ENCODE measurements around the gene PAQR4. TPM values are rescaled to one million over a fixed set of nuclear protein-coding genes. Genes with fewer than 3 reads are reported as not detected.
A peak's percentile ranks its signal among the peaks of the same experiment; 100 is the strongest.

The PAQR4 gene
- total and polyA plus RNA-seq, 2 of the 13 experiments (the other 11 are each of a cell fraction or from before 2014, with no cell fraction given): 15.9 to 24.8 TPM

GRCh38 chr16:2968738-2969544, at the start of gene PAQR4 (continued):
- TF ChIP-seq IRF2 (CRISPR knock-in tag; IDR thresholded peaks at IDR 0.05): peak; percentile 78
- TF ChIP-seq ZNF891 (CRISPR knock-in tag; IDR thresholded peaks at IDR 0.05): peak; percentile 94
- peak; percentile 98 for TF ChIP-seq HDAC1 (CRISPR knock-in tag; IDR thresholded peaks at IDR 0.05)
- TF ChIP-seq SKIL (CRISPR knock-in tag; IDR thresholded peaks at IDR 0.05; ENCODE audit: borderline replicate concordance): 0 out of 2 replicates have a peak, but pooled peaks have one; percentile 74
- TF ChIP-seq NFIB (CRISPR knock-in tag; IDR thresholded peaks at IDR 0.05; ENCODE audit: borderline replicate concordance): no peak
- TF ChIP-seq ZBTB8A (CRISPR knock-in tag; IDR thresholded peaks at IDR 0.05; ENCODE audit: borderline replicate concordance, low read depth): peak; percentile 63; the same call in 1 of the 2 replicates
- peak; percentile 85 for TF ChIP-seq ZFP91 (CRISPR knock-in tag; IDR thresholded peaks at IDR 0.05; ENCODE audit: borderline replicate concordance)
- peak; percentile 49; the same call in 1 of the 2 replicates for TF ChIP-seq RFX3 (CRISPR knock-in tag; IDR thresholded peaks at IDR 0.05)
- TF ChIP-seq LRRFIP1 (CRISPR knock-in tag; conservative IDR thresholded peaks at IDR 0.05): peak; percentile 91; the same call in 1 of the 2 replicates
- no peak for TF ChIP-seq HNRNPUL1 (IDR thresholded peaks at IDR 0.05; ENCODE audit: low read depth, low read length)
- TF ChIP-seq MLX (CRISPR knock-in tag; IDR thresholded peaks at IDR 0.05): 0 out of 2 replicates have a peak, but pooled peaks have one; percentile 44
- no peak for TF ChIP-seq TCF7 (IDR thresholded peaks at IDR 0.05; ENCODE audit: low read depth)
- no peak; the same call in 1 of the 2 replicates for TF ChIP-seq ZNF879 (CRISPR knock-in tag; IDR thresholded peaks at IDR 0.05)
- TF ChIP-seq FOXA3 (CRISPR knock-in tag; IDR thresholded peaks at IDR 0.05): peak; percentile 46; the same call in 1 of the 2 replicates
- peak; percentile 79; the same call in 1 of the 2 replicates for TF ChIP-seq ZNF768 (CRISPR knock-in tag; IDR thresholded peaks at IDR 0.05)
- peak; percentile 75; the same call in 1 of the 2 replicates for TF ChIP-seq RARA (CRISPR knock-in tag; IDR thresholded peaks at IDR 0.05)
- peak; percentile 90; the same call in 1 of the 2 replicates for TF ChIP-seq ZNF670 (CRISPR knock-in tag; IDR thresholded peaks at IDR 0.05; ENCODE audit: borderline replicate concordance)
- TF ChIP-seq BATF2 (CRISPR knock-in tag; IDR thresholded peaks at IDR 0.05): peak; percentile 91
- peak; percentile 98 for TF ChIP-seq ZNF232 (CRISPR knock-in tag; IDR thresholded peaks at IDR 0.05; ENCODE audit: borderline replicate concordance)
- no peak for TF ChIP-seq ZNF20 (CRISPR knock-in tag; IDR thresholded peaks at IDR 0.05)
- 0 out of 2 replicates have a peak, but pooled peaks have one; percentile 53 for TF ChIP-seq ZNF354B (CRISPR knock-in tag; IDR thresholded peaks at IDR 0.05)
